HG02759 (cell line): Measurements from ENCODE around the gene SERPINB1.
A peak's percentile ranks its signal among the peaks of the same experiment; 100 is the strongest.
"Not testable (repeated sequence)": the region's sequence is repeated elsewhere in the genome, so short reads cannot be mapped to it uniquely, and the experiment has no call there.

Experiments used
- ATAC-seq: cut with Tn5 transposase; IDR thresholded peaks from one replicate; pipeline ENCODE4 v1.9.1; 2021; ENCODE audit warnings: mild to moderate bottlenecking, moderate library complexity; ENCODE audit not compliant: unreplicated experiment

The SERPINB1 gene

GRCh38 chr6:2866171-2866846, 24.6 kb upstream of the SERPINB1 start:
- ATAC-seq, result peak; percentile 55

- ATAC-seq, result no peak
Measured at GRCh38 chr6:2865694-2866151, 24.1 kb upstream of the SERPINB1 start.

- ATAC-seq, result no peak
Measured at GRCh38 chr6:2865270-2865669, 23.6 kb upstream of the SERPINB1 start.

GRCh38 chr6:2863901-2864300, 22.2 kb upstream of the SERPINB1 start:
- ATAC-seq, result no peak

GRCh38 chr6:2862712-2863181, 21.1 kb upstream of the SERPINB1 start:
- peak; percentile 59 for ATAC-seq

GRCh38 chr6:2861822-2862164, 20.1 kb upstream of the SERPINB1 start:
- ATAC-seq, result no peak

- ATAC-seq, result no peak
Measured at GRCh38 chr6:2861060-2861821, 19.6 kb upstream of the SERPINB1 start.

GRCh38 chr6:2860706-2861059, 19.0 kb upstream of the SERPINB1 start:
- not testable (repeated sequence) for ATAC-seq

- ATAC-seq, result not testable (repeated sequence)
Measured at GRCh38 chr6:2859798-2860705, 18.4 kb upstream of the SERPINB1 start.

GRCh38 chr6:2859185-2859700, 17.6 kb upstream of the SERPINB1 start:
- no peak for ATAC-seq

GRCh38 chr6:2857580-2858337, 16.1 kb upstream of the SERPINB1 start:
- peak; percentile 63 for ATAC-seq

- no peak for ATAC-seq
Measured at GRCh38 chr6:2857185-2857579, 15.5 kb upstream of the SERPINB1 start.

GRCh38 chr6:2855061-2855519, 13.4 kb upstream of the SERPINB1 start:
- ATAC-seq, result no peak

GRCh38 chr6:2854396-2854982, 12.8 kb upstream of the SERPINB1 start:
- no peak for ATAC-seq

- ATAC-seq, result peak; percentile 30
Measured at GRCh38 chr6:2853769-2854395, 12.2 kb upstream of the SERPINB1 start.

- not testable (repeated sequence) for ATAC-seq
Measured at GRCh38 chr6:2853378-2853768, 11.7 kb upstream of the SERPINB1 start.

GRCh38 chr6:2852921-2853322, 11.3 kb upstream of the SERPINB1 start:
- no peak for ATAC-seq

GRCh38 chr6:2852514-2852855, 10.8 kb upstream of the SERPINB1 start:
- no peak for ATAC-seq

- no peak for ATAC-seq
Measured at GRCh38 chr6:2851727-2852513, 10.3 kb upstream of the SERPINB1 start.
